Psoas muscle (tissue), 8 donors: ENCODE data around the gene KIF21B. TPM values are rescaled to one million over a fixed set of nuclear protein-coding genes. Genes with fewer than 3 reads are reported as not detected.

Experiments used
- ATAC-seq, 4 donors: fragments of 200-7000 bp; cut with Tn5 transposase; one replicate each; pipeline ENCODE4 v1.9.1; 2020; ENCODE audit warnings: moderate library complexity in 3 of 4, mild to moderate bottlenecking in 2 of 4
- DNase-seq, 2 donors: peaks; one replicate each; pipeline ENCODE4 v3.0.0-alpha.2; 2020
- H3K27ac ChIP-seq: fragments of 200-600 bp; one replicate; pipeline ENCODE4 v1.8.0; 2022
- H3K27me3 ChIP-seq, 3 donors: fragments of 200-600 bp in 1 of 3; one replicate each; pipeline versions ENCODE4 v1.6.1 to v1.8.0; 2013 to 2022; ENCODE audit warnings: low read length in 2 of 3, mild to moderate bottlenecking in 2 of 3, moderate library complexity in 1 of 3; ENCODE audit not compliant: insufficient read depth in 3 of 3
- H3K36me3 ChIP-seq, 2 donors: fragments of 200-600 bp in 1 of 2; one replicate each; pipeline versions ENCODE4 v1.6.1 to v1.8.0; 2013 to 2022; ENCODE audit warnings: low read depth in 1 of 2, mild to moderate bottlenecking in 1 of 2, moderate library complexity in 1 of 2; ENCODE audit not compliant: insufficient read depth in 1 of 2
- H3K4me1 ChIP-seq: fragments of 200-600 bp; one replicate; pipeline ENCODE4 v1.8.0; 2022
- H3K4me3 ChIP-seq: fragments of 200-600 bp; one replicate; pipeline ENCODE4 v1.8.0; 2022; ENCODE audit warnings: mild to moderate bottlenecking
- H3K9me3 ChIP-seq: fragments of 200-600 bp; one replicate; pipeline ENCODE4 v1.8.0; 2022
- CTCF ChIP-seq: fragments of 200-600 bp; IDR thresholded peaks from one replicate; pipeline ENCODE4 v1.8.0; 2022; ENCODE audit warnings: antibody characterized with exemption
- WGBS, 3 donors: extraction: QIAGEN DNeasy Blood & Tissue Kit; methylation state at CpG; one replicate each; pipeline versions ENCODE4 v1.1.6 to v1.1.7; 2013; 5-methylcytosine and 5-hydroxymethylcytosine counted together
- intact Hi-C, 2 donors: fragments of 100-400 bp; cut with DNase I; formaldehyde crosslinking; loops; one replicate each; pipeline versions ENCODE4 v1.11.0 to v1.14.2; 2022
- polyA plus RNA-seq, 3 donors: library from polyadenylated mRNA; stranded (reverse); fragments of 200-250 nt; gene quantifications; one replicate each; pipeline ENCODE4 v1.2.3, GENCODE V29; 2013
- total RNA-seq, 4 donors: library from RNA; stranded (reverse); fragmentation: NEBNext Ultra II Directional in 2 of 4; extraction: Animal tissue kit (Norgen Biotek cat#: 25700) in 2 of 4; gene quantifications; one replicate each; pipeline versions ENCODE4 v1.2.1 to v1.2.4, GENCODE V29; 2021 to 2023
- donor health status: healthy with polysubstance abuse.
- donor health status: DM: no; HTN: no; CAD: no; lungs with moderate emphysema.
- donor health status: Bipolar disorder and iron deficiency.
- donor health status: healthy.
- donor health status: DM: yes; HTN: yes; CAD: no.
- donor health status: DM: no; HTN: no; CAD: no.
- donor health status: DM: no; HTN: no; CAD: no.
- donor health status: DM: yes; HTN: yes; CAD: no.

Gene KIF21B
- total and polyA plus RNA-seq, 7 donors, result 0.04 to 0.81 (median 0.20) TPM

DNA sequence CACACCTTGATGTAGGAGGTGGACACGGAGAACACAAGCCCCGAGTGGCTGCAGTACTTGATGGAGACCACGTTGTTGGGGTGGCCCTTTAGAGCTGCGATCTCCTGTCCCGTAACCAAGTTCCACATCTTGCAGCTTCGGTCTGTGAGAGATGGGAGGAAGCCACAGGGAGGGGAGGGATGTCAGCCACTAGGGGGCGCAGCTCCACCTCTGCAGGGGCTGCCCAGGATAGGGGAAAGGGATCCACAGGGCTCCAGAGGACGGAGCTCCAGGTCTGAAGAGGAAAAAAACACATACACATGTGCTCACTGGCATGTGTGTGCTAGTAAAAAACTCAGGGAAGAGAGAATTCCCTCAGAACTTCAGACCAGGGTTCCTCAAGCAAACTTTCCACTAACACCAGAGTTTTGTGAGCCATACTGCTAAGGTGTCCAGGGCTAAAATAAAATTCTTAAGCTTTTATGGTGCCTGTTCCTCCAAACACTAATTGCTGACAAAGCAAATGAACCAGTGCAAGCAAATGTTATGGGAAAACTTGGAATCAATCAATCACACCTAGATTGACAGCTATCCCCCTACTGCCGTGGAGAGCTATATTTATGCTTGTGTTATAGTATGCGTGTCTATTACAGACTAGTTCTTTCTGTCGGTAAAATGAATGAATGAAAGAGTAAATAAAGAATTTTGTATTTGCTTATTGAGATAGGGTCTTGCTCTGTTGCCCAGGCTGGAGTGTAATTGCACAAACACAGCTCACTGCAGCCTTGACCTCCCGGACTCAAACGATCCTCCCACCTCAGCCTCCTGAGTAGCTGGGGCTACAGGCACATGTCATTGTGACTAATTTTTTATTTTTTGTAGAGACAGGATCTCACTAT is 43.7 kb downstream of the KIF21B start:
- Histone ChIP-seq H3K27ac (no peak overlapping the region), H3K36me3 (no peaks in the 10 kb centered on the region), H3K27me3 (no peaks in the 10 kb centered on the region), H3K9me3 (no peaks in the 10 kb centered on the region), H3K4me3 (no peak overlapping the region), H3K4me1 (no peaks in the 10 kb centered on the region)
- DNase-seq, result no peak
- ATAC-seq, result peak in 2 of 4 donors; percentile 42 to 59
- intact Hi-C loops, result no loop called here
- 81 to 87% (median 86%) methylated on average over 13 of the region's 13 CpGs for WGBS, 3 donors
- peak; percentile 30 for TF ChIP-seq CTCF

DNA sequence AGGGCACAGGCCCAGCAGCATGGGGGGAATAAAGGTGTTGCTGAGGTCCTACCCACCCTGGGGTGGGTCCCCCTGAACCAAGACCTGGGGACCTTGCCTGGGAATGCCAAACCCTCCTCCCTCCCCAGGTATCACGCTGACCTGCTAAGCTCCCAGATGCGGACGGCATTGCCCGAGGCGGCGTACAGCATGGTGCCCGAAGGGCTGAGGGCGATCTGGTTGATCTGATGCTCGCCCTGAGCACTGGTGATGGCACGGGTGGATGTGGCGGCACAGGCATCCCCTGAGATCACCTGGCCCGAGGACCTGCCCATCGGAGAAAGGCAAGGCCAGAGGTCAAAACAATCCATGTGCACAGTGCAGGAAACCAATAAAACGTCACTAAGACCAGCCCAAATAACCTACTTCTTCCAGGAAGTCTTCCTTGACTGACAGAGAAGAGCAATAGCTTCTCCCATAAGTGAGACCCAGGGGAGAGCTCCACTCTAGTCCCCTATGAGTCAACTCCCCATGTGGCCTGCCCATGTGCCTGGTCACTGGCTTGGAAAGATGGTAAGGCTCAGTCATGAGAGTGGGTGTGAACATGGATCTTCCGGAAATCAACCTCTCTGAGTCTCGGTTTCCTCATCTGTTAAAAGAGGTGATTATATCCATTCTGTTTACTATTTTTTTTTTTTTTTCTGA is 46.3 kb downstream of the KIF21B start:
- Histone ChIP-seq H3K9me3 (no peaks in the 10 kb centered on the region), H3K4me1 (no peaks in the 10 kb centered on the region), H3K4me3 (no peak overlapping the region), H3K36me3 (no peaks in the 10 kb centered on the region), H3K27me3 (no peaks in the 10 kb centered on the region), H3K27ac (no peak overlapping the region)
- intact Hi-C loops, result no loop called here
- DNase-seq (no peak), ATAC-seq (no peak)
- WGBS, 3 donors, result 94 to 97% (median 96%) methylated on average over 16 of the region's 16 CpGs
- TF ChIP-seq CTCF, result no peak

DNA sequence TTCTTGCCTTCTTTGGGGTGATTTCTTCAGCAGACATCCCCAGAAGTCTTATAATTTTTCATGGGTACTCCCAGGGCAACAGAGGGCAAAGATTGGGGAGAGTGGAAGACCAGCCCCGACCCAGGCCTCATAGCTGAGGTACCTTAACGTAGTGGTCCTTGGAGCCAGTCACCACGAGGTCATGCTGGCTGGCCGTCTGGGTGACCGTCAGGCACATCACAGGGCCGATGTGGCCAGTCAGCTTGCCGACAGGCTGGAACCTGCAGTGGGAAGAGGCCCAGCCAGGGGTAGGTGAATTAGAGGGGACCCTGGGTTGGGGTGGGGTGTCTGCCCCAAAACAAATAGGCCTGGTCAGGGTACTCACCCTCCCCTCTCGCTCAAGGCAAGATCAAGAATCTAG is 46.9 kb downstream of the KIF21B start:
- Histone ChIP-seq H3K27ac (no peak overlapping the region), H3K9me3 (no peaks in the 10 kb centered on the region), H3K27me3 (no peaks in the 10 kb centered on the region), H3K4me3 (no peak overlapping the region), H3K4me1 (no peaks in the 10 kb centered on the region), H3K36me3 (no peaks in the 10 kb centered on the region)
- intact Hi-C loops, result no loop called here
- TF ChIP-seq CTCF, result no peak
- ATAC-seq, result no peak
- WGBS, 3 donors, result 86 to 92% (median 88%) methylated on average over 8 of the region's 8 CpGs
- no peak for DNase-seq

DNA sequence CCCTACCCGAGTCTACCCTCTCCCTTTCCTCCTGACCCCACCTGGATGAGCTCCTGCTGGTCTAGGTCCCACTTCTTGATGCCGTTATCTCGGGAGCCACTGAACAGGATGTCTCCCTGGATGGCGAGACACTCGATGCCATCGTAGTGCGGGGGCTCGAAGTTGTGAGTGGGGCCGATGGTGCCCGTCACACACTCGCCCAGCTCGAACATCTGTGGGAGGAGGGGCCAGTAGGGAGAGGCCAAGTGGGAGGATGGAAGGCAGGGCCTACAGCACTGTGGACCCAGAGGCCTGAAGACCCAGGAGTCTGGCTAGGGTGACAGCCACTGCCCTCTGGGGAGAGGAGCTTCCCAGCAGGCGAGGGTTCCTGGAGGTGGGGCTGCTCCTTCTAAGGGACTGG is 48.1 kb downstream of the KIF21B start:
- ATAC-seq (no peak), DNase-seq (no peak)
- no peak overlapping the region for H3K27ac ChIP-seq
- whole genome bisulfite sequencing, 3 donors, result 91 to 94% (median 93%) methylated on average over 12 to 13 of the region's 13 CpGs
- no peaks in the 10 kb centered on the region for H3K27me3 ChIP-seq
- no peak for TF ChIP-seq CTCF
- no peaks in the 10 kb centered on the region for H3K36me3 ChIP-seq
- no peaks in the 10 kb centered on the region for H3K9me3 ChIP-seq
- H3K4me3 ChIP-seq, result no peak overlapping the region
- no peaks in the 10 kb centered on the region for H3K4me1 ChIP-seq
- intact Hi-C loops, result no loop called here
